ENCODE results near the gene PWP1. TPM values are rescaled to one million over a fixed set of nuclear protein-coding genes. Genes with fewer than 3 reads are reported as not detected.
A peak's percentile ranks its signal among the peaks of the same experiment; 100 is the strongest.

PWP1 gene
- total RNA-seq, 1 experiment from 2014 or later = 49.7 TPM

GRCh38 chr12:107654873-107655272, 30.7 kb upstream of the PWP1 start:
- no peak overlapping the region for H3T11ph ChIP-seq (ENCODE audit: low read length)
- no peak overlapping the region for H3K4ac ChIP-seq (ENCODE audit: low read depth, low read length)
- Mint-ChIP-seq H3K36me3 (ENCODE audit: insufficient read depth in 1 of 3, low read depth in 3 of 3) (no peaks in the 10 kb centered on the region; a peak in 1 of 7 replicates), H3K27ac (peak overlapping the region in 1 of 3 experiments; percentile 39; a peak in 2 of 7 replicates), H3K4me3 (no peak overlapping the region), H3K27me3 (ENCODE audit: low read depth) (no peaks in the 10 kb centered on the region), H3K4me1 (peaks cover 8 to 20% of the 10 kb centered on the region in 2 experiments; a peak in 3 of 4 replicates), H3K9me3 (no peaks in the 10 kb centered on the region)
- H2BK120ac ChIP-seq (ENCODE audit: low read depth, low read length, poor library complexity, severe bottlenecking) = no peak overlapping the region
- no peak overlapping the region for H3K56ac ChIP-seq (ENCODE audit: insufficient read length, low read depth, low read length)
- no peak overlapping the region for H2AK5ac ChIP-seq (ENCODE audit: insufficient read length, low read length)
- no peaks in the 10 kb centered on the region for H3K79me2 ChIP-seq (ENCODE audit: insufficient read depth, low read length)
- no peak overlapping the region for H2BK5ac ChIP-seq (ENCODE audit: insufficient read length, low read length)
- WGBS (ENCODE audit: extremely low coverage, insufficient read length, low lambda C conversion rate) = no CpG with 5 or more reads among the region's 4 CpGs
- no peaks in the 10 kb centered on the region for H4K20me1 ChIP-seq (ENCODE audit: control insufficient read depth, insufficient read depth, insufficient read length)
- H2AFZ ChIP-seq (ENCODE audit: low read length) = no peak overlapping the region
- H3K14ac ChIP-seq (ENCODE audit: insufficient read depth, low read length) = no peak overlapping the region
- H3K27me3 ChIP-seq (ENCODE audit: insufficient read depth, low read length) = no peaks in the 10 kb centered on the region
- no peak overlapping the region for H2BK15ac ChIP-seq (ENCODE audit: low read depth, low read length)
- H3K18ac ChIP-seq (ENCODE audit: insufficient read length, low read depth, low read length) = no peak overlapping the region
- no peaks in the 10 kb centered on the region for H3K9me3 ChIP-seq (ENCODE audit: control insufficient read depth, low read depth, low read length)
- no peak overlapping the region for H2BK20ac ChIP-seq (ENCODE audit: low read depth, low read length, poor library complexity, severe bottlenecking)
- H4K8ac ChIP-seq (replicated peaks; ENCODE audit: insufficient read length, low read depth, low read length) = no peak overlapping the region
- no peak overlapping the region for H2BK12ac ChIP-seq (ENCODE audit: insufficient read length, low read depth, low read length)
- H4K91ac ChIP-seq (ENCODE audit: insufficient read length, low read depth, low read length) = no peak overlapping the region
- TF ChIP-seq, protein P1, sequence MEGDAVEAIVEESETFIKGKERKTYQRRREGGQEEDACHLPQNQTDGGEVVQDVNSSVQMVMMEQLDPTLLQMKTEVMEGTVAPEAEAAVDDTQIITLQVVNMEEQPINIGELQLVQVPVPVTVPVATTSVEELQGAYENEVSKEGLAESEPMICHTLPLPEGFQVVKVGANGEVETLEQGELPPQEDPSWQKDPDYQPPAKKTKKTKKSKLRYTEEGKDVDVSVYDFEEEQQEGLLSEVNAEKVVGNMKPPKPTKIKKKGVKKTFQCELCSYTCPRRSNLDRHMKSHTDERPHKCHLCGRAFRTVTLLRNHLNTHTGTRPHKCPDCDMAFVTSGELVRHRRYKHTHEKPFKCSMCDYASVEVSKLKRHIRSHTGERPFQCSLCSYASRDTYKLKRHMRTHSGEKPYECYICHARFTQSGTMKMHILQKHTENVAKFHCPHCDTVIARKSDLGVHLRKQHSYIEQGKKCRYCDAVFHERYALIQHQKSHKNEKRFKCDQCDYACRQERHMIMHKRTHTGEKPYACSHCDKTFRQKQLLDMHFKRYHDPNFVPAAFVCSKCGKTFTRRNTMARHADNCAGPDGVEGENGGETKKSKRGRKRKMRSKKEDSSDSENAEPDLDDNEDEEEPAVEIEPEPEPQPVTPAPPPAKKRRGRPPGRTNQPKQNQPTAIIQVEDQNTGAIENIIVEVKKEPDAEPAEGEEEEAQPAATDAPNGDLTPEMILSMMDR (conservative IDR thresholded peaks at IDR 0.05) = no peak
- no peak overlapping the region for H4K5ac ChIP-seq (ENCODE audit: insufficient read length, low read depth, low read length)
- no peak overlapping the region for H3K27ac ChIP-seq (ENCODE audit: insufficient read length, low read depth, low read length)
- H3K9ac ChIP-seq (ENCODE audit: extremely low read depth, insufficient read length, low read length) = no peak overlapping the region
- peaks cover 2% of the 10 kb centered on the region; the same call in 1 of the 2 replicates for H3K4me1 ChIP-seq (ENCODE audit: insufficient read depth, low read length)
- no peaks in the 10 kb centered on the region for H3K23me2 ChIP-seq (ENCODE audit: insufficient read length, low read depth, low read length, poor library complexity, severe bottlenecking)
- no peaks in the 10 kb centered on the region for H3K79me1 ChIP-seq (ENCODE audit: insufficient read depth, low read depth, low read length, poor library complexity, severe bottlenecking)
- no peak for DNase-seq
- H3K4me2 ChIP-seq (ENCODE audit: insufficient read depth, insufficient read length, low read length) = no peak overlapping the region
- no peak overlapping the region for H3K23ac ChIP-seq (ENCODE audit: insufficient read length, low read depth, low read length)
